SK-MEL-5 (cell line): ENCODE measurements around the gene DCST1. TPM values are rescaled to one million over a fixed set of nuclear protein-coding genes. Genes with fewer than 3 reads are reported as not detected.

Experiments used
- DNase-seq: peaks from one replicate; pipeline ENCODE4 v3.0.0-alpha.2; 2016; ENCODE audit warnings: low read depth, low spot score
- in situ Hi-C: cut with HindIII; loops from 2 replicates; pipeline ENCODE4 v1.10.0; 2016; ENCODE audit warnings: low sequenced_read_pairs, high pct_unique_total_duplicates, low pct_unique_long_range_greater_than_20kb
- total RNA-seq: library from RNA; depleted of rRNA; stranded (reverse); fragments of >200 nt; shearing (Covaris generic); gene quantifications from 2 replicates; pipeline ENCODE4 v1.2.3, GENCODE V29; 2014

Gene DCST1
- total RNA-seq, 1 experiment from 2014 or later = not detected

- in situ Hi-C loops = no loop called here
- DNase-seq = no peak
Observed at GRCh38 chr1:155022136-155022926, 11.3 kb upstream of the DCST1 start.

- DNase-seq = no peak
- in situ Hi-C loops = no loop called here
Observed at GRCh38 chr1:155022927-155023236, 10.7 kb upstream of the DCST1 start.

GRCh38 chr1:155023627-155024026 lies 10.0 kb upstream of the DCST1 start:
- in situ Hi-C loops = no loop called here
- DNase-seq = no peak

GRCh38 chr1:155024315-155024714 lies 9.3 kb upstream of the DCST1 start:
- no peak for DNase-seq
- in situ Hi-C loops = no loop called here

- in situ Hi-C loops = no loop called here
- no peak for DNase-seq
Observed at GRCh38 chr1:155026154-155026553, 7.5 kb upstream of the DCST1 start.

- in situ Hi-C loops = no loop called here
- no peak for DNase-seq
Observed at GRCh38 chr1:155026588-155026987, 7.0 kb upstream of the DCST1 start.

- in situ Hi-C loops = no loop called here
- no peak for DNase-seq
Observed at GRCh38 chr1:155029513-155030242, 3.9 kb upstream of the DCST1 start.

- in situ Hi-C loops = no loop called here
- no peak for DNase-seq
Observed at GRCh38 chr1:155030243-155030795, 3.3 kb upstream of the DCST1 start.

GRCh38 chr1:155030899-155031298 lies 2.7 kb upstream of the DCST1 start:
- in situ Hi-C loops = no loop called here
- DNase-seq = no peak

GRCh38 chr1:155032886-155033285 lies 738 bp upstream of the DCST1 start:
- in situ Hi-C loops = no loop called here
- DNase-seq = no peak

- no peak for DNase-seq
- in situ Hi-C loops = no loop called here
Observed at GRCh38 chr1:155034318-155035208, 939 bp downstream of the DCST1 start.

GRCh38 chr1:155035936-155036335 lies 2.3 kb downstream of the DCST1 start:
- DNase-seq = no peak
- in situ Hi-C loops = no loop called here

- no peak for DNase-seq
- in situ Hi-C loops = no loop called here
Observed at GRCh38 chr1:155037043-155037442, 3.4 kb downstream of the DCST1 start.

GRCh38 chr1:155037851-155038441 lies 4.3 kb downstream of the DCST1 start:
- in situ Hi-C loops = no loop called here
- DNase-seq = no peak

- in situ Hi-C loops = no loop called here
Observed at GRCh38 chr1:155038602-155039307, 5.1 kb downstream of the DCST1 start.

GRCh38 chr1:155039308-155039669 lies 5.7 kb downstream of the DCST1 start:
- in situ Hi-C loops = no loop called here

More at GRCh38 chr1:155038602-155039307, 5.1 kb downstream of the DCST1 start:
- DNase-seq = no peak

More at GRCh38 chr1:155039308-155039669, 5.7 kb downstream of the DCST1 start:
- no peak for DNase-seq
